ENCODE measurements around the gene NEBL.

NEBL gene

DNA sequence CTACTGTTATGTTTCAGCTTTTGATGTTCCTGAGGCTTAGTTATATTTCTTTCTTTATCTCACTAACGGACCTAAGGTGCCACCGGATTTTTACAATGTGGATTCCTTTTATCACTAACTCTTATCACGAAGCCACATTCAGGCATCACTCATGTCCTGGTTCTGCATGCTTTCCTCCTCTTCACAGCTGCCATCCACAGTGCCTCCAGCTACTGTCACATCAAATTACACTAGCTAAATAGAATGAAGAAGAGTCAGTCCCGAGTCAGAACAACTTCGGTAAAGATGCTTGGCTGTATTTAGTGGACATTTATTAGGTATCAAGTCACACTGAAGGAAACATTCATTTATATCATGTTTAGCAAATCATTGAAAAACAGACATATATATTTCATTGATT lies 153.2 kb downstream of the NEBL start:
- Histone ChIP-seq H3K4me1 (ENCODE audit: low read length) (no peaks in the 10 kb centered on the region), H3K27me3 (ENCODE audit: low read depth, low read length) (no peaks in the 10 kb centered on the region), H3K36me3 (replicated peaks; ENCODE audit: low read depth, low read length) (no peaks in the 10 kb centered on the region), H3K9ac (ENCODE audit: low read length) (no peak overlapping the region), H3K9me3 (ENCODE audit: insufficient read depth, low read length) (no peaks in the 10 kb centered on the region), H2AFZ (ENCODE audit: low read depth, low read length) (no peak overlapping the region), H3K4me2 (ENCODE audit: low read length) (no peak overlapping the region), H3K27ac (ENCODE audit: low read length) (no peak overlapping the region), H4K20me1 (ENCODE audit: insufficient read depth, low read length) (no peaks in the 10 kb centered on the region), H3K4me3 (ENCODE audit: low read length) (no peak overlapping the region), H3K79me2 (ENCODE audit: low read length) (no peaks in the 10 kb centered on the region)
- TF ChIP-seq, protein P1, sequence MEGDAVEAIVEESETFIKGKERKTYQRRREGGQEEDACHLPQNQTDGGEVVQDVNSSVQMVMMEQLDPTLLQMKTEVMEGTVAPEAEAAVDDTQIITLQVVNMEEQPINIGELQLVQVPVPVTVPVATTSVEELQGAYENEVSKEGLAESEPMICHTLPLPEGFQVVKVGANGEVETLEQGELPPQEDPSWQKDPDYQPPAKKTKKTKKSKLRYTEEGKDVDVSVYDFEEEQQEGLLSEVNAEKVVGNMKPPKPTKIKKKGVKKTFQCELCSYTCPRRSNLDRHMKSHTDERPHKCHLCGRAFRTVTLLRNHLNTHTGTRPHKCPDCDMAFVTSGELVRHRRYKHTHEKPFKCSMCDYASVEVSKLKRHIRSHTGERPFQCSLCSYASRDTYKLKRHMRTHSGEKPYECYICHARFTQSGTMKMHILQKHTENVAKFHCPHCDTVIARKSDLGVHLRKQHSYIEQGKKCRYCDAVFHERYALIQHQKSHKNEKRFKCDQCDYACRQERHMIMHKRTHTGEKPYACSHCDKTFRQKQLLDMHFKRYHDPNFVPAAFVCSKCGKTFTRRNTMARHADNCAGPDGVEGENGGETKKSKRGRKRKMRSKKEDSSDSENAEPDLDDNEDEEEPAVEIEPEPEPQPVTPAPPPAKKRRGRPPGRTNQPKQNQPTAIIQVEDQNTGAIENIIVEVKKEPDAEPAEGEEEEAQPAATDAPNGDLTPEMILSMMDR (IDR thresholded peaks at IDR 0.05; ENCODE audit: low read depth, low read length): no peak
- no peak for TF ChIP-seq EZH2phosphoT487 (IDR thresholded peaks at IDR 0.05; ENCODE audit: low read depth)

DNA sequence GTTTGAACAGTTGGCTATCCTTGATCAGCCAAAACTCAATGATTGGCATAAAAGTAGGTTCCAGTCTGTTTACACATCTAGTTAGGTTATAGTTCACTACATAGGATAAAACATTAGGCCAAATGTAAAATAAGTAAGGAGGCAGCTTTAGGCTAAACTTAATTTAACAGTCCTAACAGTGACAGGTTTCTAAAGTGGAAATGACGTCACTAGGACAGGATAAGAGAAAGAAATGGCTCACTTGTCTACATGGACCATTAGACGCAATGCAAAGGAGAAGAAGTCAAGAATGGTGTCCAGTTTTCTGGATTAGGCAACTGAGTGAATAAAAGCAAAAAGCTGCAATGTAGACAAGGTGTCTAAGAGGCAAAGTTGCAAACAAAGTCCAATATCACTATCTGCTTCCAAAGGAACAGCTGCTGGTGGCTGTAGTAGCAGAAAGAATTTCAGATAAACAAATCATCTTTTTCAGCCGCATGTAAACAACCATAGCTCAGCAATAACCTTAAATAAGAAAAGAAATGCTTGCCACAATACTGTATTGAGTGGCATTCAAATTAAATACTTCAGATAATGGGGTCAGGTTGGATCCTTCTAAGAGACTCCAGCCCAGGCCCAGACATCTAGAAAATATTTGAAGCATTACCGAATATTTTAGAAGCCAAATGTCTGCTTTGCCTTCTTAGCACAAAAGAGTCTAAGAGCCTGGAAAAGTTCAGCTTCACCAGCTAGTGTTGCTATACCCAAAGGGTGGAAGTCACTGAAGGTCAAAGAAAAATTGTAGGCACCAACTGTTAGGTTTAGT lies 154.2 kb downstream of the NEBL start:
- no peak overlapping the region for H3K4me3 ChIP-seq (ENCODE audit: low read length)
- H3K27me3 ChIP-seq (ENCODE audit: low read depth, low read length): no peaks in the 10 kb centered on the region
- TF ChIP-seq, protein P1 (IDR thresholded peaks at IDR 0.05; ENCODE audit: low read depth, low read length): no peak
- TF ChIP-seq EZH2phosphoT487 (IDR thresholded peaks at IDR 0.05; ENCODE audit: low read depth): no peak
- H3K4me2 ChIP-seq (ENCODE audit: low read length): no peak overlapping the region
- no peak overlapping the region for H3K9ac ChIP-seq (ENCODE audit: low read length)
- no peaks in the 10 kb centered on the region for H3K9me3 ChIP-seq (ENCODE audit: insufficient read depth, low read length)
- H2AFZ ChIP-seq (ENCODE audit: low read depth, low read length): no peak overlapping the region
- no peaks in the 10 kb centered on the region for H4K20me1 ChIP-seq (ENCODE audit: insufficient read depth, low read length)
- no peaks in the 10 kb centered on the region for H3K4me1 ChIP-seq (ENCODE audit: low read length)
- no peaks in the 10 kb centered on the region for H3K36me3 ChIP-seq (replicated peaks; ENCODE audit: low read depth, low read length)
- no peaks in the 10 kb centered on the region for H3K79me2 ChIP-seq (ENCODE audit: low read length)
- no peak overlapping the region for H3K27ac ChIP-seq (ENCODE audit: low read length)

DNA sequence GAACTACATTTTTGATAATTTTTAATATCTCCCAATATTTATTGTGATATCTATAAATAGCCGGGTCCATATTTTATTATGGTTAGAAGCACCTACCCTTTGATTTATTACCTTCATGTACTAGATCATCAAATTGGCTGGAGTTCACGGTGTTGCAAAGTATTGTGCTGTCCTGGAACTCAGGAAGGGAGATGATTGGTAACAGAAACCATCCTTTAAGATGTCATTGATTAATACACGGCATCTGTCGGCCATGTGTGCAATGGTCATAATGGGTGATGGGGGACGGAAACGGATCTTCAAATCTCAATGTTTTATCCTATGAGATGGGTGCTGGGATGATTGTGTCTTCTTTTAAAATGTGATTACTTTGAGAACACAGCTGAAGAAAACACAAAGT lies 157.0 kb downstream of the NEBL start:
- Histone ChIP-seq H4K20me1 (ENCODE audit: insufficient read depth, low read length) (no peaks in the 10 kb centered on the region), H2AFZ (ENCODE audit: low read depth, low read length) (no peak overlapping the region), H3K4me1 (ENCODE audit: low read length) (no peaks in the 10 kb centered on the region), H3K36me3 (replicated peaks; ENCODE audit: low read depth, low read length) (no peaks in the 10 kb centered on the region), H3K9me3 (ENCODE audit: insufficient read depth, low read length) (no peaks in the 10 kb centered on the region), H3K27me3 (ENCODE audit: low read depth, low read length) (no peaks in the 10 kb centered on the region), H3K4me2 (ENCODE audit: low read length) (no peak overlapping the region), H3K79me2 (ENCODE audit: low read length) (no peaks in the 10 kb centered on the region), H3K4me3 (ENCODE audit: low read length) (no peak overlapping the region), H3K27ac (ENCODE audit: low read length) (no peak overlapping the region), H3K9ac (ENCODE audit: low read length) (no peak overlapping the region)
- TF ChIP-seq, protein P1 (IDR thresholded peaks at IDR 0.05; ENCODE audit: low read depth, low read length): no peak
- no peak for TF ChIP-seq EZH2phosphoT487 (IDR thresholded peaks at IDR 0.05; ENCODE audit: low read depth)

DNA sequence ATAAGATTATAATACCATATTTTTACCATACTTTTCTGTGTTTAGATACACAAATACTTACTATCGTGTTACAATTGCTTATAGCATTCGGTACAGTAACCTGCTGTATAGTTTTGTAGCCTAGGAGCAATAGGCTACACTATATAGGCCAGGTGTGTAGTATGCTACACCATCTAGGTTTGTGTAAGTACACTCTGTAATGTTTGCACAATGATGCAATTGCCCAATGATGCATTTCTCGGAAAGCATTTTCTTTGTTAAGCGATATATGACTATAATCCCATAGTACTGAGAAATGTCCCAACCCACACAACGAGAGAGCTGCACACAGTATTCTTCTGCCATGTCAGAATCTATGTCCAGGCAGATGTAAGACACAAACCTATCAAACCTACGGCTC lies 160.0 kb downstream of the NEBL start:
- no peaks in the 10 kb centered on the region for H3K9me3 ChIP-seq (ENCODE audit: insufficient read depth, low read length)
- H3K27ac ChIP-seq (ENCODE audit: low read length): no peak overlapping the region
- no peak overlapping the region for H3K4me3 ChIP-seq (ENCODE audit: low read length)
- no peak overlapping the region for H3K4me2 ChIP-seq (ENCODE audit: low read length)
- no peak overlapping the region for H3K9ac ChIP-seq (ENCODE audit: low read length)
- no peaks in the 10 kb centered on the region for H3K27me3 ChIP-seq (ENCODE audit: low read depth, low read length)
- H3K4me1 ChIP-seq (ENCODE audit: low read length): no peaks in the 10 kb centered on the region
- TF ChIP-seq EZH2phosphoT487 (IDR thresholded peaks at IDR 0.05; ENCODE audit: low read depth): no peak
- TF ChIP-seq, protein P1 (IDR thresholded peaks at IDR 0.05; ENCODE audit: low read depth, low read length): no peak
- no peaks in the 10 kb centered on the region for H3K79me2 ChIP-seq (ENCODE audit: low read length)
- H3K36me3 ChIP-seq (replicated peaks; ENCODE audit: low read depth, low read length): no peaks in the 10 kb centered on the region
- no peaks in the 10 kb centered on the region for H4K20me1 ChIP-seq (ENCODE audit: insufficient read depth, low read length)
- no peak overlapping the region for H2AFZ ChIP-seq (ENCODE audit: low read depth, low read length)
